Smooth muscle cell (in vitro differentiated cells): Measurements from ENCODE around the gene MBTPS1. TPM values are rescaled to one million over a fixed set of nuclear protein-coding genes. Genes with fewer than 3 reads are reported as not detected.

Source experiments
- DNase-seq: peaks from one replicate; lab custom pipeline; 2025; ENCODE audit not compliant: unreplicated experiment; lab: John Stamatoyannopoulos, UW
- H2AFZ ChIP-seq: fragments of 200-600 bp; sonication (generic); 2 replicates; pipeline ENCODE4 v1.6.0; 2016; ENCODE audit warnings: antibody characterized with exemption, low read depth, mild to moderate bottlenecking
- H3F3A ChIP-seq: fragments of 200-600 bp; sonication (generic); 2 replicates; pipeline ENCODE4 v1.6.0; 2017; ENCODE audit warnings: antibody characterized with exemption, low read depth
- H3K27ac ChIP-seq: fragments of 200-600 bp; sonication (generic); 2 replicates; pipeline ENCODE4 v1.5.1; 2016; ENCODE audit warnings: low read depth, mild to moderate bottlenecking
- H3K27me3 ChIP-seq: fragments of 200-600 bp; sonication (generic); 2 replicates; pipeline ENCODE4 v1.6.1; 2016; ENCODE audit warnings: low read depth, mild to moderate bottlenecking
- H3K36me3 ChIP-seq: fragments of 200-600 bp; sonication (generic); 2 replicates; pipeline ENCODE4 v1.5.1; 2016; ENCODE audit warnings: low read depth
- H3K4me1 ChIP-seq: fragments of 200-600 bp; sonication (generic); 2 replicates; pipeline ENCODE4 v1.5.1; 2016; ENCODE audit warnings: low read depth
- H3K4me2 ChIP-seq: fragments of 200-600 bp; sonication (generic); 2 replicates; pipeline ENCODE4 v1.6.0; 2016; ENCODE audit warnings: mild to moderate bottlenecking
- H3K4me3 ChIP-seq: fragments of 200-600 bp; sonication (generic); 2 replicates; pipeline ENCODE4 v1.5.1; 2016; ENCODE audit warnings: mild to moderate bottlenecking
- H3K79me2 ChIP-seq: fragments of 200-600 bp; sonication (generic); 2 replicates; pipeline ENCODE4 v1.6.0; 2016; ENCODE audit warnings: low read depth, mild to moderate bottlenecking
- H3K9ac ChIP-seq: fragments of 200-600 bp; sonication (generic); 2 replicates; pipeline ENCODE4 v1.6.0; 2016; ENCODE audit warnings: low read depth
- H3K9me3 ChIP-seq: fragments of 200-600 bp; sonication (generic); replicated peaks from 2 replicates; pipeline ENCODE4 v1.5.1; 2016; ENCODE audit warnings: low read depth
- H4K20me1 ChIP-seq: fragments of 200-600 bp; sonication (generic); 2 replicates; pipeline ENCODE4 v1.6.0; 2016; ENCODE audit warnings: low read depth
- WGBS: methylation state at CpG from one replicate; pipeline ENCODE4 v1.1.7; 2016; ENCODE audit warnings: low lambda C conversion rate; 5-methylcytosine and 5-hydroxymethylcytosine counted together
- polyA plus RNA-seq: library from polyadenylated mRNA; unstranded; fragments of >200 nt; fragmentation: Nextera tagmentation; extraction: Ambion mirVana; gene quantifications from 2 replicates; pipeline ENCODE4 v1.2.1, GENCODE V29; 2016
- total RNA-seq: library from RNA; depleted of rRNA; stranded (reverse); fragments of >200 nt; gene quantifications from 2 replicates; pipeline ENCODE4 v1.2.3, GENCODE V29; 2014
- TF ChIP-seq, protein P1 (sequence below): fragments of 200-600 bp; sonication (generic); IDR thresholded peaks from 2 replicates; pipeline ENCODE4 v1.5.1; 2017; ENCODE audit warnings: borderline replicate concordance, mild to moderate bottlenecking, antibody characterized with exemption; ENCODE audit not compliant: insufficient read depth, poor library complexity, severe bottlenecking

MBTPS1 gene
- total and polyA plus RNA-seq, 2 experiments from 2014 or later, result 51.9 to 68.9 TPM

DNA sequence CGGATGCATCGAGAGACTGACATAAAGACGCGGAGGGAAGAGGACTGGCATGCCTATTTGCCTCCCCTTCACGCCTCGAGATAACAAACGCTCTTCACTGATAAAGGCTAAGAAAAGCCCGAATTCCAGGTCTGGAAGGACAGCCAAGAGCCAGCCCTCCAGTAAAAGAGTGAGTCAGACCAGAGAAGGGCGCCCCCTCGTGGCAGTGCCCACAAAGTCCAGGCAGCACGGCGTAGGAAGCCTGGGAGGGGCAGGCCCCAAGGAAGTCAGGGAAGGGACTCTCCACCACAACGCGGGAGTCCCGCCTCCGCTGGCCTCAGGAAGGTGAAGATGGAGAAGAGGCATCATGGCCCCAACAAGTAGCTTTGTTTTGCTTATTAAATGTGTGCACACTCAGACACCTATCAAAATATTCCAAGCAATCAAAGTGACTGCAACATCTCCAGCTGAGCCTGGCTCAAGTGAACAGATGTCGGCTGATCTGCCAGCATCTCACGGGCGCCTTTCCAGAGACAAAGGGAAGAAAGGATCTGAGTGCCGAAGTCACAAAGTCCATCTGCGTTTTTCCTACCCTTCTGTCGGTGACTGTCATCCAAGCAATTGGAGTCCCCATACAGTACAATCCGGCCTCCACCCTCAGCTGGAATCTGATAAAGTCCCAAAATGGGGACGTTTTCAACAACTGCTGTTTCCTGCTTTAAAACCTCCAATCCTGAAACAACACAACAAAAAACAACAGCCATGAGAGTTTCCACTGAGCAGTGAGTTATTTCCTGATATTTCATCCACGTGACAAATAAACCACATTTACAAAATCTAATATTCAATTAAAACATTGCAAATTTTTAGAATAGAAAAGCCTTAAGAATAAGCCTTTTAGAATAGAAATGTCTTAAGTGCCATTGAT is 53.8 kb downstream of the MBTPS1 start:
- 38% methylated on average over 24 of the region's 25 CpGs for WGBS
- Histone ChIP-seq H3K4me2 (no peak overlapping the region), H3K9ac (no peak overlapping the region), H3K36me3 (peaks cover 12% of the 10 kb centered on the region), H2AFZ (no peak overlapping the region), H3K9me3 (no peaks in the 10 kb centered on the region), H3F3A (no peaks in the 10 kb centered on the region), H4K20me1 (no peaks in the 10 kb centered on the region), H3K27me3 (no peaks in the 10 kb centered on the region), H3K4me1 (peaks cover 4% of the 10 kb centered on the region), H3K79me2 (no peaks in the 10 kb centered on the region), H3K27ac (no peak overlapping the region), H3K4me3 (no peak overlapping the region)
- peak; percentile 63 for DNase-seq
- TF ChIP-seq, protein P1, sequence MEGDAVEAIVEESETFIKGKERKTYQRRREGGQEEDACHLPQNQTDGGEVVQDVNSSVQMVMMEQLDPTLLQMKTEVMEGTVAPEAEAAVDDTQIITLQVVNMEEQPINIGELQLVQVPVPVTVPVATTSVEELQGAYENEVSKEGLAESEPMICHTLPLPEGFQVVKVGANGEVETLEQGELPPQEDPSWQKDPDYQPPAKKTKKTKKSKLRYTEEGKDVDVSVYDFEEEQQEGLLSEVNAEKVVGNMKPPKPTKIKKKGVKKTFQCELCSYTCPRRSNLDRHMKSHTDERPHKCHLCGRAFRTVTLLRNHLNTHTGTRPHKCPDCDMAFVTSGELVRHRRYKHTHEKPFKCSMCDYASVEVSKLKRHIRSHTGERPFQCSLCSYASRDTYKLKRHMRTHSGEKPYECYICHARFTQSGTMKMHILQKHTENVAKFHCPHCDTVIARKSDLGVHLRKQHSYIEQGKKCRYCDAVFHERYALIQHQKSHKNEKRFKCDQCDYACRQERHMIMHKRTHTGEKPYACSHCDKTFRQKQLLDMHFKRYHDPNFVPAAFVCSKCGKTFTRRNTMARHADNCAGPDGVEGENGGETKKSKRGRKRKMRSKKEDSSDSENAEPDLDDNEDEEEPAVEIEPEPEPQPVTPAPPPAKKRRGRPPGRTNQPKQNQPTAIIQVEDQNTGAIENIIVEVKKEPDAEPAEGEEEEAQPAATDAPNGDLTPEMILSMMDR, result peak; percentile 95

DNA sequence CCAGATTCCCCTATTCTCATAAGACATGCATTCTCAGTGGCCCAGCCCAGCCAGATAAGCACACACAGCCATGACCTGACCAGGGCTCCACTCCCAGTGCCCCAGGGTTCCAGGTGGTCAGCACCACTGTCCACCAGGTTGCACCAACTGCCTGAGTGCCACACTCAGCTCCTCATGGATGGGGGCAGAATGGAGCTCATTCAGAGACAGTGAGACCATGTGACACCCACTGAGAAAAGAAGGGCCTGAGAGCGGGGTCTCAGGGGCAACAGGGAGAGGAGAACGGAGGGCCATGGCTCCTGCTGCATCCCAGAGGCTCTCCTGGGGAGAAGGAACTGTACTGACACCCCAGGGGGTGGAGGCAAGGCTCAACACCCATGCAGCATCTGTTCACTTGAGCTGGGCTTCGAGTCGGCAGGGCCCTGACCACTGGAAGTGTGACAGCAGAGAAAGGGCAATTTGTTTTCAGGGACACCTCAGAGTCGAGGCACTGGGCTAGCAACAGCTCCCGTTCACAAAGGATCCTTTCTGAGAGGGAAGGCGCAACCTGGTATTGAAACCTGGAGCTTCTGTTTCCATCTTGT is 55.4 kb downstream of the MBTPS1 start:
- peaks cover 3% of the 10 kb centered on the region for H3K36me3 ChIP-seq
- TF ChIP-seq, protein P1, result no peak
- no peak overlapping the region for H3K4me3 ChIP-seq
- no peak overlapping the region for H2AFZ ChIP-seq
- DNase-seq, result no peak
- no peaks in the 10 kb centered on the region for H3K79me2 ChIP-seq
- no peak overlapping the region for H3K9ac ChIP-seq
- H3K4me2 ChIP-seq, result no peak overlapping the region
- H4K20me1 ChIP-seq, result no peaks in the 10 kb centered on the region
- peaks cover 4% of the 10 kb centered on the region for H3K4me1 ChIP-seq
- no peaks in the 10 kb centered on the region for H3F3A ChIP-seq
- no peaks in the 10 kb centered on the region for H3K27me3 ChIP-seq
- H3K9me3 ChIP-seq, result no peaks in the 10 kb centered on the region
- no peak overlapping the region for H3K27ac ChIP-seq
- 94% methylated on average over 7 of the region's 7 CpGs for WGBS

DNA sequence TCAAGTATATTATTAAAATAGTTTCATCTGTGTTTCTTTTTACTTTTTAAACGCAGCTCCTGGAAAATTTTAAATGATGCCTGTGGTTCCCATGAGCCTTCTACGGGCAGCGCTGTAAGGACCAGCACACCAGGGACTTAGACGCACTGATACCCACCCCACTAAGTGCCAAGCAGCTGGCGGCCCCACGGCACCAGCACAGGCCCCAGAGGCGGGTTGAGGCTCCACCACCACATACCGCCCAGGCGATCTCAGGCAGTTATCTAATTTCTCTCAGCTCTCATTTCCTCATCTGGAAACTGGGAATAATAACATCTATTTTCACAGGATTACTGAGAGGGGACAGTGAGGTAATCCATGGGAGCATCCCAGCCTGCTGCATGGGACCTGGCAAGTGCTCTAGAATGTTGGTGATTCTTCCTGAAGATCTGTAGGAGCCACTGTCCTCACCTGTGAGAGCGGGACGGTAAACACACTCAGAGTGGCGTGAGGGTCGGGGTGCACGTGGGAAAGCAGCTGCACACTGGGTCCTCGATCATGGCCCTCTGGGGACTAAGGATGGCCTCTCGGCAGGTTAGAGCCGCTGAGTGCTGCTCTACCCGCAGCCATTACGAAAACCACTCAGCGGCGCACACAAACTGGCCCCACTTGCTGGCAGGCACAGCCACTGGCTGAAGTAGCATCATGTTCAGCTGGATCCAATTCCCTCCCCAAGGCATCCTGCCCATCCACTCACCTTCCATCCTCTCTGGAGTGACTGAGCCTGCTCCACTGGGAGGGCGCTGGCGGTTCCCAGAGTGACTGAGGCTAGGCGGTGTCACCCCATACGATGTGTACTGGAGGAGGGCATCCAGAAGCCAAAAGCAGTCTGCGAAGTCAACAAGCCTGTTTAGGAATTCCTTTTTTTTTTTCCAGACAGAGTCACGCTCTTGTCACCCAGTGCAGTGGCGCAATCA is 56.5 kb downstream of the MBTPS1 start:
- Histone ChIP-seq H3K79me2 (no peaks in the 10 kb centered on the region), H3K9me3 (no peaks in the 10 kb centered on the region), H3K9ac (no peak overlapping the region), H3F3A (no peaks in the 10 kb centered on the region), H3K36me3 (peaks cover 3% of the 10 kb centered on the region), H3K27me3 (no peaks in the 10 kb centered on the region), H3K27ac (no peak overlapping the region), H3K4me3 (no peak overlapping the region), H4K20me1 (no peaks in the 10 kb centered on the region), H3K4me2 (no peak overlapping the region), H3K4me1 (peaks cover 4% of the 10 kb centered on the region), H2AFZ (no peak overlapping the region)
- TF ChIP-seq, protein P1, result no peak
- DNase-seq, result no peak
- 96% methylated on average over 28 of the region's 28 CpGs for WGBS
